ENCODE results near the gene BEND6.

Gene BEND6

DNA sequence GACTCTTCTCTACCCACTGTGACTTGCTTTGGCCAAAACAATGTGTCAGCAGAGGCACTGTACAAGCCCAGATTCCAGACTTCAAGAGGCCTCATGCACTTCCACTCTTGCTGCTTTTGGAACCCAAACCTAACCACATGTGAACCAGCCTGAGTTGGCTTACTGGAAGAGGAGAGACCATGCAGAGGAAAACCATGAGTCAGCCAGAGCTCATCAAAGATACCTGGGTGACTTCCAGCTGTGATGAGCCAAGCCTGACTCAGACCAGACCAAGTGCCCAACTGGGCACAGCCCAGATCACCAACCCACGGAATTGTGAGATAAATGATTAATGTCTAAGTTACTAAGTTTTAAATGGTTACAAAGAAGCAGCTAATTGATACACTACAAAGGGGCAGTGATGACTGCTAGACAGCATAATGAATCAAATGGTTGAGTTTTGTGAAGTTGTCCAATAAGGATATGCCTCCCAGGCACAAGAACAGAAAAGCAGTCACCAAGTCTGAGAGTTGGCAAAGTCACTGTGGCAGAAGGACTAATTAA, 16.2 kb upstream of the BEND6 start:
- ChIA-PET CTCF (interaction anchor here (1.9 to 2.5 kb wide), 2 partner anchors 34 to 36 kb away, joined by 9 to 10 read pairs; no protein-coding TSS in a partner anchor), POLR2A (ENCODE audit: low non-redundant PET) (no interaction called here)
- H3K27ac ChIP-seq, result peak overlapping the region; percentile 68
- TF ChIP-seq, protein P1, sequence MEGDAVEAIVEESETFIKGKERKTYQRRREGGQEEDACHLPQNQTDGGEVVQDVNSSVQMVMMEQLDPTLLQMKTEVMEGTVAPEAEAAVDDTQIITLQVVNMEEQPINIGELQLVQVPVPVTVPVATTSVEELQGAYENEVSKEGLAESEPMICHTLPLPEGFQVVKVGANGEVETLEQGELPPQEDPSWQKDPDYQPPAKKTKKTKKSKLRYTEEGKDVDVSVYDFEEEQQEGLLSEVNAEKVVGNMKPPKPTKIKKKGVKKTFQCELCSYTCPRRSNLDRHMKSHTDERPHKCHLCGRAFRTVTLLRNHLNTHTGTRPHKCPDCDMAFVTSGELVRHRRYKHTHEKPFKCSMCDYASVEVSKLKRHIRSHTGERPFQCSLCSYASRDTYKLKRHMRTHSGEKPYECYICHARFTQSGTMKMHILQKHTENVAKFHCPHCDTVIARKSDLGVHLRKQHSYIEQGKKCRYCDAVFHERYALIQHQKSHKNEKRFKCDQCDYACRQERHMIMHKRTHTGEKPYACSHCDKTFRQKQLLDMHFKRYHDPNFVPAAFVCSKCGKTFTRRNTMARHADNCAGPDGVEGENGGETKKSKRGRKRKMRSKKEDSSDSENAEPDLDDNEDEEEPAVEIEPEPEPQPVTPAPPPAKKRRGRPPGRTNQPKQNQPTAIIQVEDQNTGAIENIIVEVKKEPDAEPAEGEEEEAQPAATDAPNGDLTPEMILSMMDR (conservative IDR thresholded peaks at IDR 0.05; ENCODE audit: low read depth), result no peak
- DNase-seq (ENCODE audit: low spot score), result peak; percentile 94

DNA sequence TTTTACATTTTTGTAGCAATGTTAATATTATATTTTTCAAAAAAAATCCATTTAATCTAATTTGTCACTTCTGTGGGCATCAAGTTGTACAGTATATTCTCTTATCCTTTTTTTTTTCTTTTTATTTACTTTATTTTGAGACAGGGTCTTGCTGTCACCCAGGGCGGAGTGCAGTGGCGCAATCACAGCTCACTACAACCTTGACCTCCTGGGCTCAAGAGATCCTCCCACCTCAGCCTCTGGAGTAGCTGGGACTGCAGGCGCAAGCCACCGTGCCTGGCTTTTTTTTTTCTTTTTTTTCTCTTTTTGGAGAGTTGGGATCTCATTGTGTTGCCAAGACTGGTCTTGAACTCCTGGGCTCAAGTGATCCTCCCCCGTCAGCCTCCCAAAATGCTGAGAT, 14.4 kb upstream of the BEND6 start:
- POLR2A ChIA-PET (ENCODE audit: low non-redundant PET), result no interaction called here
- no peak for DNase-seq (ENCODE audit: low spot score)
- TF ChIP-seq, protein P1 (conservative IDR thresholded peaks at IDR 0.05; ENCODE audit: low read depth), result no peak
- H3K27ac ChIP-seq, result no peak overlapping the region
- CTCF ChIA-PET, result no interaction called here

DNA sequence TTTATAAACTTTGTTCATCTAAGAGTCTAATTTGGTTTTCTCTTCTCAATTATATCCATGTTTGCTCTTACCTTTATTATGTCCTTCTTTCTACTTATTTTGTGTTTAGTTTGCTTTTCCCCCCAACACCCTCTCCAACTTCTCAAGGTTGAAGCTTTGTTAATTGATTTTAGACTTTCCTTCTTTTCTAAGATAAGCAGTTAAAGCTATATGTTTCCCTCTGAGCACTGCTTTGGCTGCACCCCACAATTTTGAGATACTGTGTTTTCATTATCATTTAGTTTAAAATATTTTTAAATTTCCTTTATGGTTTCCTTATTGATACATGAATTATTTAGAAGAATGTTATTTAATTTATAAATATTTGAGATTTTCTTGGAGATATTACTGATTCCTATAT, 13.9 kb upstream of the BEND6 start:
- CTCF ChIA-PET, result interaction anchor here (0.6 kb wide), 1 partner anchor 67 kb away, joined by 5 read pairs; no protein-coding TSS in a partner anchor
- H3K27ac ChIP-seq, result no peak overlapping the region
- POLR2A ChIA-PET (ENCODE audit: low non-redundant PET), result no interaction called here
- DNase-seq (ENCODE audit: low spot score), result no peak
- TF ChIP-seq, protein P1 (conservative IDR thresholded peaks at IDR 0.05; ENCODE audit: low read depth), result no peak

DNA sequence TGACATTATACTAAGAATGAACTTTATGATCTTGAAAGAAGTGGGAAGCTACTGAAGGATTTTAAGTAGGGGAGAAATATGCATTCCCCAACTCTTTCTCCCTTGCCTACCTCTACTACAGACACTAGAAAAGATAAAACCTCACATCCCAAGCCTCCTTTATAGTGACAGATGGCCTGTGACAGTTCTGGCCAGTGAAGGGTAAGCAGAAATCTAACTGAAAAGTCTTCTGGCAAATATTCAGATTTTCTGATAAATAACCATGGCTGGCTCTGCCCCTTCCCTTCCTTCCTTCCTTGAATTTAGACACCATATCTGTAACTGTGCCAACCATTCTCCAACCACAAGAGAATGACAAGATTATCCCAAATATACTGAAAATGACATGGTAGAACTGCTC, 10.2 kb upstream of the BEND6 start:
- ChIA-PET POLR2A (ENCODE audit: low non-redundant PET) (no interaction called here), CTCF (interaction anchor here (0.6 kb wide), 1 partner anchor 43 kb away, joined by 3 read pairs; no protein-coding TSS in a partner anchor)
- TF ChIP-seq, protein P1 (conservative IDR thresholded peaks at IDR 0.05; ENCODE audit: low read depth), result no peak
- H3K27ac ChIP-seq, result no peak overlapping the region
- DNase-seq (ENCODE audit: low spot score), result no peak

DNA sequence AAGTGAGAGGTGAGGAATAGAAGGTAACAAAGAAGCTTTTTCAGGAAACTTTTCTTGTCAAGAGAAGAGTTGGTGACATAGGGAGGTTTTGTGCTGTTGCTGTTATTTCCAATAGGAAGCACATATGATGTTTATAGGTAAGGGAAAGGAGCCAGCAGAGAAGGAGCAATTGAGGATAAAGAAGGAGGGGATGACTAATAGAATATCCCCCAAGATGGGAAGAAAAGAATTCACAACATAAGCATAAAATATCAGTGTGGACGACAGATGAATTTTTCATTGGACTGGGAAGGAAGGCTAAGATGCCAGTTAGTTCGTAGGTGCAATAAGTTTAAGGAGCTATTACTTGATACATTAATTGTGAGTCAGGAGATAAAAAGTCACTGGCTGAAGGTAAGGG, 8.5 kb upstream of the BEND6 start:
- H3K27ac ChIP-seq, result no peak overlapping the region
- TF ChIP-seq, protein P1 (conservative IDR thresholded peaks at IDR 0.05; ENCODE audit: low read depth), result no peak
- ChIA-PET POLR2A (ENCODE audit: low non-redundant PET) (no interaction called here), CTCF (no interaction called here)
- DNase-seq (ENCODE audit: low spot score), result no peak

DNA sequence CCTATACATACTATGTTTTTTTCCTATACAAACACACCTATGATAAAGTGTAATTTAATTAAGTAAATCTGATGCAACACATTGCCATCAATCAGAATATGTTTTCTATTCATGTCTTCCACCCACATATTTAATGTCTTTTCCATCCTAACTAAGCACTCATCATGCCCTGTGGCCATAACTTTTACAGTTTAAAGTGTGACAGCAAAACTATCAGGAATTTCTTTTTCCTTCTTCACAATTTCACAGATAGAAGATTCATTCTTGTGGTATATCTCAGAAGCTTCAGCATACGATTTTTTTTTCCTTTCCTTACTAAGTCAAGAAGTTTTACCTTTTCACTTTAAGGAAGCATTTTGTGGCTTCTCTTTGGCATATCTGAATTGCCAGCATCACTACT, 7.0 kb upstream of the BEND6 start:
- CTCF ChIA-PET, result no interaction called here
- POLR2A ChIA-PET (ENCODE audit: low non-redundant PET), result no interaction called here
- TF ChIP-seq, protein P1 (conservative IDR thresholded peaks at IDR 0.05; ENCODE audit: low read depth), result no peak
- no peak for DNase-seq (ENCODE audit: low spot score)
- no peak overlapping the region for H3K27ac ChIP-seq
